NCI-H345 treated with DMSO at 0.1 percent for 48 hours (cell line): ENCODE data around the gene SLC17A9.
A peak's percentile ranks its signal among the peaks of the same experiment; 100 is the strongest.

Source experiments
- DNase-seq: peaks from one replicate; lab custom pipeline; 2025; ENCODE audit not compliant: unreplicated experiment; lab: John Stamatoyannopoulos, UW

Gene SLC17A9

DNA sequence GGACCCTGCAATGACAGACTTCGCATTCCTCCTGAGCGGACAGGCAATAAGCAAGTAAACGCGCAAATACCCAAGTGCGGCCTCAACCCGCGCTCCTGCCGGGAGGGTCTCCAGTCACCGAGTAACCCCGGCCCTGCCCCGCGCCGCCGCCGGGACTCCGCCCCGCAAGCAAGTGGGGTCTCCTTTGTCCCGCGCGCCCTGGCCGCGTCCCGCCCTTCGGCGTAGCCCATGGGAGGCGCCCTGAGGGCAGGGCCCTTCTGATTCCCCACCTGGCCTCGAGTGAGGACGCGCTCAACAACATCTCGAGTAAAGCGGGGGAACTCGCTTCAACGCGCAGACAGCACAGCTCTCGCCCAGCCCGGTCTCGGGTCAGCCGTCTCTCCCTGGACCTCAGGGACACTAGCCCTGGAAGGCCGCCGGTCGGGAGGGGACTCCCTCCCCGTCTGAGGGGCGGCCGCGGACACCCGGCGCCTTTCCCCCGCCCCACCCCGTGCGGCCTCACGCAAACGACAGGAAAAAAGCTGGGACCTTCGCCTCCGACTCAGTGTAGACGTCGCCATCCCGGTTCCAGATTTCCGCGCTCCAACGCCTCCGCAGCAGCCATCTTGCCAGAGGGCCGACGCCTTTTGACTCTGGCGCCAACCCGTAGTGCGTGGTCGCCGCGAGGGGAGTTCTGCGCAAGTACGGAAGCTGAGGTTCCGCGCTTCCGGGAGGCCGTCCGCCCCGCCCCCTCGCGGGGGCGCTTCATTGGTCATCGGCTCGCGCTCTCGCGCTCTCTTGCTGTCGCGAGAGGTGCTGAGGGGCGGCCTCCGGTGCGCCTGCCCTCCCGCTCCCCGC, 15.0 kb upstream of the SLC17A9 start:
- peak; percentile 94 for DNase-seq

GRCh38 chr20:62938105-62938888, 14.2 kb upstream of the SLC17A9 start, which contains the start of gene GID8:
TSS of gene GID8 (plus strand) at chr20:62938147. CDS start at chr20:62941503, 3,356 bp downstream.
- no peak for DNase-seq

- DNase-seq = no peak
These were observed 11.6 kb upstream of the SLC17A9 start for GRCh38 chr20:62940875-62941274.

DNA sequence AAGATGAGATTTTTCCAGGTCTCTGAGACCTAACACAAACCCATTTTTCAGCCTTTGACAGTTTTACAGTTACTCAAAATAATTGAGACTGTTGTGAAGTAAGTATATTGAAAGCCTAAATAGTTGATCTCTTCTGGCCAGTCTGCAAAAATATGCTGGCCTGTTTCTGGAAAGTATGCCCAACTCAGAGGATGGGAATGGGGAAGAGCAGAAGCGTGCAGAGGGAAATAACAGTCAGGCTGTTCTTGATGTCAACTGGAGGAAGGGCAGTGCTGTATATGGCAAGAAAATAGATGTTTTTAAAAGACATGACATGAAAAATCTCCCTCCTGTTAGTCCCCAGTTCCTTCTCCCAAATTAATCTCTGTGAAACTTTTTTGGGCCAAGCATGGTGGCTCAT, 10.7 kb upstream of the SLC17A9 start:
- no peak for DNase-seq

DNA sequence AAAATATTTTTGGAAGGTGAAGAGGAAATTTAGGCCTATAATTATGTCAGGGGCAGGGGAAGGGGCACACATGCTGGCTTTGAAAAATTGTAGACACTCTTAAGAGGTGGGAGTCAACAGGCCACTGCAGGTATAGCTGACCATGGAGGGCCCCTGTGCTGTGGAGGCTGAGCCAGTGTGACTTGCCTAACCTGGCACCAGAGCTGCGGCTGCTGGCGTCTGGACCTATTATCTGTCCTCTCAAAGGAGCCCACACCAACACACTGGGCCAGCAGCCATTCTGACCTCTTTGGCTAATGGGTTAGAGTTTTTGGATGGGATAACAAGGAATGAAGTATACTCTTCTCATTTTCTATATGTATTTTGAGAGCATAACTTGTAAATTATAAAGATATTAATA, 10.1 kb upstream of the SLC17A9 start:
- no peak for DNase-seq

- no peak for DNase-seq
These were observed 9.1 kb upstream of the SLC17A9 start for GRCh38 chr20:62943396-62943795.

DNA sequence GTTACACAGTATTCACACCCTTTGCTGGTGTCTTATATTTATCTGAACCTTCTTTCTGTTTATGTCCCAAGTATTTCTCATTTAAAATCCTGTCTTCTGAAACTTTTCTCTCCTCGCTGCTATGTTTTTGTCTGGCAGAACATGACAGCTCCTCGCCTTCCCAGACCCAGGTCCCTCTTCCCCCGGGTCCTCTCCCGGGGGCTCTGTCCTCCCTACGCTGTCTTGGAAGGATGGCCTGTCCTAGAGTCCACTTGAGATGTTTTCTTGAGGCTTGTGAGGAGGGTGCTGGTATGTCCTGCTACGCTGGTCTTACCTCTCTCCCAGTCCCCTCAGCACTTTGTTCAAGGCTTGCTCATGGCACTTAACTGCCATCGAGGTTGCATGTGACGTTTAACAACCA, 8.3 kb upstream of the SLC17A9 start:
- no peak for DNase-seq

DNA sequence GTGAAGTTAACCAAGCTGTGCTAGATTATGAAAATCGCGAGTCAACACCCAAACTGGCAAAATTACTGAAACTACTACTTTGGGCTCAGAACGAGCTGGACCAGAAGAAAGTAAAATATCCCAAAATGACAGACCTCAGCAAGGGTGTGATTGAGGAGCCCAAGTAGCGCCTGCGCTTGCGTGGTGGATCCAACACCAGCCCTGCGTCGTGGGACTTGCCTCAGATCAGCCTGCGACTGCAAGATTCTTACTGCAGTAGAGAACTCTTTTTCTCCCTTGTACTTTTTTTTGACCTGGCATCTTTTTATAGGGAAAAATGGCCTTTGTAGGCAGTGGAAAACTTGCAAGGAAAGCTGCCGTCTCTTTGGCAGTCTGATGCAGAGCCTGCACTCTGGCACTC, 7.8 kb upstream of the SLC17A9 start:
- no peak for DNase-seq

DNA sequence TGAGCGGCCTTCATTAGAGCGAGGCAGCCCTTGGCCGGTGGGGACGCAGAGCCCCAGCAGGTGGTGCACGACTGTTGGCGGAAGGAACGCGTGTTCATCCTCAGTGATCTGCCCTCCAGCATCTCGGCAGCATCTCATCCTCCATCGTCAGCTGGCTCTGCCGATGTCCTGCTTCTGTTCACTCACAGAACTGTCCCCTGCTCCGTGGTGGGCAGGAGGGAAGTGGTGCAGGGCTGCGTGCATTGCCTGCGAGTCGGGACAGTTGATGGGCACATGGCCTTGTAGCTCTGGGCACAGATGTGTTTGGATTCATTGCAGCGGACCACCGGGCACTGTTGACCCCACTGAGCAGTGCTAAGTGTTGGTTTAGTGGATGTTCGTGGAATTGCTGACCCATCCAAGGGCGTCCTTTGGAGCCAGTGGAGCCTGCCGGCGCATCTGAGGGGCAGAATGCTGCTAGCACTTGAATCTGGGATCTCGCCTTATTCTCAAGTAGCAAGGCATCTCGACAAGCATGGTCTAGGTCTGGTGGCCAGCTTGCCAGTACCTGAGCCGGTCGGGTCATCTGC, 6.7 kb upstream of the SLC17A9 start:
- no peak for DNase-seq

DNA sequence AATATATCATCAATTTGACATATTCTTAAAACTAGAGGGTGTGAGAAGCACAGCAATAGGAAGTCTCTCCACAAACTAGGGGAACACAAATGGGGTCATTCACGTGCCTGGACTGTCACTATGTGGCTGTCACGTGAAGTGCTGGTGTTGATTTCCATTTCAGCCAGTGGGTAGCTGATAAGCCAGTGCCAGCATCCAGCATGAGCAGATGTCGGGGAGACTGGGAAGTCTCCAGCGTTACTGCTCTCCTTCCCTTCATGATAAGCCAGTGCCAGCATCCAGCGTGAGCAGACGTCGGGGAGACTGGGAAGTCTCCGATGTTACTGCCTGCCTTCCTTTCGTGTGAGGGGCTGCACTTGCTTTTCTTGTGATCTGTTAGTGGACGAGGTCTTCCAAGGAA, 5.6 kb upstream of the SLC17A9 start:
- no peak for DNase-seq

DNA sequence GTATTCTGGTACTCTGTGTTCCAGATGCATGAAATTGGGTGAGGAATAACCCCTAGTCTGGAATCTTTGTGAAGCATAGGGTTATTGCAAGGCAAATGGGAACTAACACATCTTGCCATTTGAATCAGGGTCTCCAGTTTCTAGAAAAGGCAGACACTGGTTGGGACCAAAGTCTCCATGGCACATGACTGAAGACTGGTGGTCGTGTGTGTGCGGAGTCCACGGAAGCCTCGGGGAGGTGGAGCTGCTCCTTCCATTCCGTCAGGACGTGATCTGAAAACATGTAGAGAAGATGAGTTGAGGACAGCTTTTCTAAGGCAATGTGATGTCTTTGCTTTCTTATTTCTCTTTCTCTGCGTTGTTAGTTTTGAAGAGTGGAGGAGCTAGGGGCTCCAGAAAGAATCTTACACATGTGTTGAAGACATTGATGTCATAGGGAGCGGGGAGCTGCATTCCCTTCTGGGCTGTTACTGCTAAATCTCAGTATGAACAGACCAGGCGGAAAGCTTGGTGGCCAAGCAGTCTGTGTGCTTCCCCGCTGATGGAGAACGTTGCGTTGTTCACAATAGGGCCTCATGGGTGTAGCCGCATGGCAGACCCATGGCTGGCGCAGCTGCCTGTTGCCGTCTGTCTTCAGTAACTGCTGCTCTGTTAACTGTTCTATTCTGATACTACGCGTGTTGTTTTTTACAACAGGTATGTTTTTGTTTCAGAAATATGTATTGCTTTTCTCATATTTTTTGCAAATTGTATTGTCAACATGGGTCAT, 4.8 kb upstream of the SLC17A9 start:
- DNase-seq = no peak

DNA sequence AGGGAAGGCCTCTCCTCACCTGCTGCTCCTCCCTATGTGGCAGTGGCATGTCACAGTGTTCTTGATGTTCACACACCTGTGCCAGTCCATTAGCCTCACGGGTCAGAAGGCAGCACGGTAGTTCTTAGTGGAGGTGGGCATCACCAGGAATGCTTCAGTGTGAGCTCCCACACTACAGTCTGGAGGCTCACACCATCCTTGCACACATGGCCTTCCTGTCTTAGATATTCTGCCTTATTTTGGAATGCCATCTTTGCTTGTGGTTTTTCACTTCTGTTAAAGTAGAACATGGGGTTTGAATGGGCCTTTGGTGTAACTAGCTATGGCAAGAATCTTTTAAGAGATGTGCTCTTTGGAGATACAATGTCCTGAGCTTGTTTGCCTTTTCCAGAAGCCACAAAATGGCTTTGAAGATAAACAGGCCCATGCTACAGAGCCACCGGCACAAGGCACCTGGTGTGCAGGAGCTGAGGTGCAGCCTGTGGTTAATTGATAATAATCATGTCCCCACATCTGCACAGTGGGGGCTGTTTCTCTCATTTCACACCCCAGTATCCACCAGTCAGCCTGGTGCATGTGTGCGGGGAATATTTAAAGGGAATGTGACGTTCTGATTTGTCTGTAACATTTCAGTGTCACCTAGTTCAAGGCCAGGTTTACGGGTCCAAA, 3.2 kb upstream of the SLC17A9 start:
- no peak for DNase-seq

GRCh38 chr20:62949962-62950361, 2.5 kb upstream of the SLC17A9 start:
- DNase-seq = no peak

GRCh38 chr20:62950741-62951140, 1.8 kb upstream of the SLC17A9 start:
- no peak for DNase-seq

DNA sequence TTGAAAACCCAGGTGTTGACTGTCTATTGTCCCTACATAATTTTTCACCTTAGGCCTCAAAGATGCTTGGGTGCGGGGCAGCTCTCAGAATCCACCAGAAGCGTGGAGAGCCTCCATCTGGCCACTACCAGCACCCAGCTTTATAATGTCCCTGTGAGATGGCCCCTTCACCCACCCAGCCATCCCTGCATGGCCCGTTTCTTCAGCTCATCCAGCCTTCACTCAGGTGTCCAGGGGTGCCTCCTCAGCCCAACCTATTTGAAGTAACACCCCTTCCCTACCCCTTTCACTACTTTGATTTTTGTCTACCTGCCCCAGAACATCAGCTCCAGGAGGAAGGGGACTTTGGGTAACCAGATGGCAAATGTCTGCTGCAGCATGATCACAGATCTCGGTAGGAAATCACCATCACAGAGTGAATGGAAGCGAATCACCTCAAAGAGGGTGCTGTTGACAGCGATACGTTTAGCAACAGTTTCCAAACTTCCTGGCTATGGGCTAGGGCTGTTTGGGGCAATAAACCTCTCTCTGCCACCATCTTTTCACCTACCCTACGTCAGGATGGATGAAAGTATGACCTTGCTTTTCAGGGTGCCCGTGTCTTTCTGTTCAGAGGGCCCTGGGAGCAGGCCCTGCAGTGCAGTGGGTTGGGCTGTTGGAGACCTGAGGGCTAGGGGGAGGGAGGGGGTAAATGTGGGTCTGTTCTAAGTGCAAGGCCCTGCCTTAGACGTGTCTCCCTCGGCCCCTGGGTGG, 1.2 kb upstream of the SLC17A9 start:
- no peak for DNase-seq

- DNase-seq = no peak
These were observed 575 bp upstream of the SLC17A9 start for GRCh38 chr20:62951896-62952372.

- DNase-seq = no peak
These were observed 694 bp downstream of the SLC17A9 start for GRCh38 chr20:62952968-62953838.

- DNase-seq = peak; percentile 66
These were observed 1.6 kb downstream of the SLC17A9 start for GRCh38 chr20:62953839-62954703.
